AG04450 (cell line): Measurements from ENCODE around the gene KCNIP4. TPM values are rescaled to one million over a fixed set of nuclear protein-coding genes. Genes with fewer than 3 reads are reported as not detected.

Experiments
- CTCF ChIA-PET: fragments of 300-600, 350-600 bp; formaldehyde crosslinking; extraction: SDS; loops from one replicate; lab custom pipeline; 2022; ENCODE audit warnings: antibody characterized with exemption, inconsistent platforms; lab: Charles Lee
- POLR2A ChIA-PET: fragments of 350-600 bp; formaldehyde crosslinking; extraction: SDS; loops from one replicate; lab custom pipeline; 2021; ENCODE audit warnings: antibody characterized with exemption, inconsistent platforms; lab: Yijun Ruan, JAX
- DNase-seq: peaks from one replicate; pipeline ENCODE4 v3.0.0-alpha.2; 2011; ENCODE audit warnings: low read depth, low spot score
- H3K27ac ChIP-seq: one replicate; pipeline ENCODE4 v1.5.1; 2012; ENCODE audit warnings: low read depth, low read length, control low read depth
- H3K27me3 ChIP-seq: one replicate; pipeline ENCODE4 v1.6.0; 2012; ENCODE audit warnings: low read length; ENCODE audit not compliant: control insufficient read depth, insufficient read depth
- H3K4me3 ChIP-seq: 2 replicates; pipeline ENCODE4 v1.5.1; 2011; ENCODE audit warnings: mild to moderate bottlenecking, low read depth, low read length, control low read depth
- H3K9me3 ChIP-seq: 2 replicates; pipeline ENCODE4 v1.5.1; 2012; ENCODE audit warnings: low read length; ENCODE audit not compliant: control insufficient read depth, insufficient read depth
- CTCF ChIP-seq: IDR thresholded peaks from 2 replicates; pipeline ENCODE4 v1.5.1; 2011; ENCODE audit warnings: low read depth, low read length, control low read depth, inconsistent platforms
- polyA plus RNA-seq: library from polyadenylated mRNA; depleted of rRNA; stranded (reverse); fragments of >200 nt; gene quantifications from 2 replicates; pipeline ENCODE4 v1.2.3, GENCODE V29; 2011

The KCNIP4 gene
- polyA plus RNA-seq, 1 experiment = not detected

GRCh38 chr4:21790438-21791029 is 158.0 kb downstream of the KCNIP4 start:
- H3K9me3 ChIP-seq = no peaks in the 10 kb centered on the region

GRCh38 chr4:21780148-21780547 is 168.4 kb downstream of the KCNIP4 start:
- no peak for TF ChIP-seq CTCF
- no peak overlapping the region for H3K4me3 ChIP-seq
- no peak overlapping the region for H3K27ac ChIP-seq
- POLR2A ChIA-PET = no interaction called here
- CTCF ChIA-PET = interaction anchor here (1.4 to 2.5 kb wide), 2 partner anchors 12 to 609 kb away, joined by 4 to 8 read pairs; no protein-coding TSS in a partner anchor
- DNase-seq = no peak
- no peaks in the 10 kb centered on the region for H3K27me3 ChIP-seq
- H3K9me3 ChIP-seq = no peaks in the 10 kb centered on the region

More at GRCh38 chr4:21790438-21791029, 158.0 kb downstream of the KCNIP4 start:
- no peak for DNase-seq
- Histone ChIP-seq H3K27me3 (no peaks in the 10 kb centered on the region), H3K4me3 (no peak overlapping the region), H3K27ac (no peak overlapping the region)
- ChIA-PET POLR2A (interaction anchor here (0.7 kb wide), 1 partner anchor 50 kb away, joined by 7 read pairs; no protein-coding TSS in a partner anchor), CTCF (interaction anchor here (0.5 to 8.2 kb wide), 49 partner anchors 8 to 906 kb away, joined by 3 to 390 read pairs (median 4); partner anchors contain the start of gene GBA3)
- peak; percentile 41; the same call in 1 of the 2 replicates for TF ChIP-seq CTCF

- DNase-seq = no peak
- ChIA-PET POLR2A (no interaction called here), CTCF (interaction anchor here (0.6 to 2.5 kb wide), 4 partner anchors 11 to 1006 kb away, joined by 3 to 12 read pairs (median 6); no protein-coding TSS in a partner anchor)
These were observed 169.9 kb downstream of the KCNIP4 start for GRCh38 chr4:21778702-21779101.

GRCh38 chr4:21775703-21776102 is 172.9 kb downstream of the KCNIP4 start:
- ChIA-PET CTCF (no interaction called here), POLR2A (no interaction called here)
- H3K4me3 ChIP-seq = no peak overlapping the region
- no peaks in the 10 kb centered on the region for H3K9me3 ChIP-seq
- no peak overlapping the region for H3K27ac ChIP-seq
- no peak for DNase-seq
- no peak for TF ChIP-seq CTCF
- no peaks in the 10 kb centered on the region for H3K27me3 ChIP-seq

More at GRCh38 chr4:21778702-21779101, 169.9 kb downstream of the KCNIP4 start:
- Histone ChIP-seq H3K9me3 (no peaks in the 10 kb centered on the region), H3K27me3 (no peaks in the 10 kb centered on the region), H3K4me3 (no peak overlapping the region), H3K27ac (no peak overlapping the region)
- TF ChIP-seq CTCF = no peak
